K562 (cell line): Measurements from ENCODE around the gene GSG1. TPM values are rescaled to one million over a fixed set of nuclear protein-coding genes. Genes with fewer than 3 reads are reported as not detected.

Experiments used
- ATAC-seq: fragments of 200-7000 bp; cut with Tn5 transposase; 3 replicates; pipeline ENCODE4 v1.9.1; 2020; ENCODE audit warnings: moderate library complexity
- BruUV-seq: library from RNA; stranded (reverse); fragments of 400-500 nt; replicated peaks from 2 replicates; lab custom pipeline; 2021; lab: Mats Ljungman, UMichigan
- CTCF ChIA-PET: fragments of 300-600 bp; formaldehyde crosslinking; extraction: SDS; loops from one replicate; lab custom pipeline; 2021; ENCODE audit warnings: low intra/inter-chr PET ratio; lab: Yijun Ruan, JAX
- POLR2A ChIA-PET: fragments of 300-600, 350-650 bp; sonication (Branson Sonifier 250); formaldehyde crosslinking; extraction: SDS; loops from one replicate; lab custom pipeline; 2021; ENCODE audit warnings: antibody characterized with exemption, inconsistent platforms; lab: Yijun Ruan, JAX
- DNase-seq, 4 experiments: peaks; one replicate each; pipeline versions ENCODE4 v3.0.0 to v3.0.0-alpha.2; 2011 to 2018; ENCODE audit warnings: low spot score in 3 of 4, mixed read lengths in 3 of 4; ENCODE audit errors: extremely low read depth in 1 of 4
- FAIRE-seq: peaks from 2 replicates; lab custom pipeline; 2011; peaks lifted over from hg19 to GRCh38; lab: Jason Lieb, UNC
- H2AFZ ChIP-seq: 2 replicates; pipeline ENCODE4 v1.6.0; 2011; ENCODE audit warnings: low read depth, low read length, control low read depth, inconsistent platforms
- H3K27ac ChIP-seq: fragments of 200-600 bp; 3 replicates; pipeline ENCODE4 v1.8.0; 2011; ENCODE audit warnings: low read depth, mild to moderate bottlenecking, control low read depth, inconsistent platforms, low read length, moderate library complexity, mixed read lengths; ENCODE audit errors: extremely low read depth
- H3K27me3 ChIP-seq, 2 experiments: fragments of 300-600 bp in 1 of 2; 2 replicates in 1 of 2; 3 replicates in 1 of 2; pipeline versions ENCODE4 v1.6.0 to v1.8.0; 2011; ENCODE audit warnings: inconsistent platforms in 2 of 2, low read length in 2 of 2, mild to moderate bottlenecking in 1 of 2, mixed read lengths in 1 of 2, moderate library complexity in 1 of 2; ENCODE audit not compliant: control insufficient read depth in 2 of 2, insufficient read depth in 2 of 2
- H3K36me3 ChIP-seq: fragments of 300-600 bp; 3 replicates; pipeline ENCODE4 v1.8.0; 2011; ENCODE audit warnings: mild to moderate bottlenecking, low read length, inconsistent platforms; ENCODE audit not compliant: control insufficient read depth, insufficient read depth
- H3K4me1 ChIP-seq, 2 experiments: fragments of 200-600 bp in 1 of 2; replicated peaks in 1 of 2; 2 replicates in 1 of 2; 3 replicates in 1 of 2; pipeline versions ENCODE4 v1.5.1 to v1.8.0; 2011; ENCODE audit warnings: inconsistent platforms in 2 of 2, low read length in 2 of 2, mild to moderate bottlenecking in 1 of 2, mixed read lengths in 1 of 2, moderate library complexity in 1 of 2; ENCODE audit not compliant: control insufficient read depth in 2 of 2, insufficient read depth in 2 of 2
- H3K4me2 ChIP-seq: 2 replicates; pipeline ENCODE4 v1.6.1; 2011; ENCODE audit warnings: low read length, control low read depth, inconsistent platforms, mixed read lengths; ENCODE audit not compliant: insufficient read depth
- H3K4me3 ChIP-seq: fragments of 200-600 bp; sonication (generic), shearing (Covaris generic); 2 replicates; pipeline ENCODE4 v1.5.1; 2016; ENCODE audit warnings: control low read depth, inconsistent platforms
- H3K79me2 ChIP-seq: fragments of 200-600 bp; 3 replicates; pipeline ENCODE4 v1.8.0; 2011; ENCODE audit warnings: low read length, inconsistent platforms; ENCODE audit not compliant: control insufficient read depth, insufficient read depth
- H3K9ac ChIP-seq, 2 experiments: 2 replicates each; pipeline versions ENCODE4 v1.6.0 to v1.6.1; 2011; ENCODE audit warnings: low read depth in 2 of 2, low read length in 2 of 2, control low read depth in 1 of 2, inconsistent platforms in 1 of 2, mild to moderate bottlenecking in 1 of 2, mixed read lengths in 1 of 2; ENCODE audit not compliant: insufficient read depth in 1 of 2
- H3K9me1 ChIP-seq: one replicate; pipeline ENCODE4 v1.6.0; 2011; ENCODE audit warnings: inconsistent platforms, mild to moderate bottlenecking, low read length, moderate library complexity; ENCODE audit not compliant: control insufficient read depth, insufficient read depth
- H3K9me3 ChIP-seq: replicated peaks from 2 replicates; pipeline ENCODE4 v1.5.1; 2011; ENCODE audit warnings: low read depth, low read length, inconsistent platforms; ENCODE audit not compliant: control insufficient read depth, insufficient read depth
- H4K20me1 ChIP-seq: replicated peaks from 2 replicates; pipeline ENCODE4 v1.6.1; 2011; ENCODE audit warnings: low read length, inconsistent platforms, mixed read lengths; ENCODE audit not compliant: control insufficient read depth, insufficient read depth
- CBFB ChIP-seq: sonication (generic); formaldehyde crosslinking; IDR thresholded peaks from 2 replicates; pipeline ENCODE4 v1.4.0; 2020; ENCODE audit warnings: mild to moderate bottlenecking, missing genetic modification reagents
- CUX1 ChIP-seq: fragments of 200-800 bp; sonication (Bioruptor generic); IDR thresholded peaks from 2 replicates; pipeline ENCODE4 v1.6.1; 2016; ENCODE audit warnings: missing genetic modification characterization, missing compliant biosample characterization
- DACH1 ChIP-seq: fragments of 450-650 bp; IDR thresholded peaks from 2 replicates; pipeline ENCODE4 v1.6.1; 2018; ENCODE audit not compliant: partially characterized antibody
- KDM1A ChIP-seq, 2 experiments: fragments of 450-650 bp; IDR thresholded peaks; 2 replicates each; pipeline ENCODE4 v1.6.1; 2016; ENCODE audit warnings: mild to moderate bottlenecking in 2 of 2
- RFX5 ChIP-seq: IDR thresholded peaks from 2 replicates; pipeline ENCODE4 v1.6.1; 2011; ENCODE audit warnings: low read depth, mild to moderate bottlenecking, improper control_type of control experiment, low read length
- ZBTB2 ChIP-seq: fragments of 450-650 bp; IDR thresholded peaks from 2 replicates; pipeline ENCODE4 v1.6.1; 2016; ENCODE audit warnings: antibody characterized with exemption
- ZNF436 ChIP-seq: fragments of 250-450, 450-650 bp; sonication (Bioruptor Pico); formaldehyde crosslinking; IDR thresholded peaks from 2 replicates; pipeline ENCODE4 v1.7.0; 2020; ENCODE audit warnings: mild to moderate bottlenecking
- WGBS: fragments of 100-300 bp; shearing (Covaris generic); methylation state at CpG from one replicate; pipeline ENCODE4 v1.1.6; 2016; ENCODE audit warnings: low coverage, mixed read lengths; ENCODE audit not compliant: insufficient coverage; ENCODE audit errors: missing lambda C conversion rate; 5-methylcytosine and 5-hydroxymethylcytosine counted together
- in situ Hi-C: fragments of 300-500 bp; cut with MboI; formaldehyde crosslinking; loops from 4 replicates; pipeline ENCODE4 v1.15.0; 2018; ENCODE audit warnings: inconsistent platforms, mixed read lengths
- intact Hi-C: fragments of 100-400 bp; cut with micrococcal nuclease; formaldehyde crosslinking; loops from 2 replicates; pipeline ENCODE4 v1.14.2; 2022
- polyA plus RNA-seq, 8 experiments: library from polyadenylated mRNA; depleted of rRNA in 4 of 8; stranded (reverse) in 5 of 8; unstranded in 3 of 8; fragments of >200 nt; fragmentation: Nextera tagmentation in 2 of 8; fragmentation: Illumina TruSeq in 1 of 8; extraction: Ambion mirVana in 2 of 8; extraction: Trizol in 1 of 8; gene quantifications; 2 replicates each; pipeline versions ENCODE4 v1.2.1 to v1.2.3, GENCODE V29; 2011 to 2014; ENCODE audit warnings: inconsistent platforms in 1 of 8, missing spikeins in 1 of 8
- total RNA-seq, 7 experiments: library from RNA; depleted of rRNA in 6 of 7; stranded (reverse); fragments of >200 nt in 6 of 7; fragmentation: Illumina TruSeq in 2 of 7; extraction: Trizol in 2 of 7; gene quantifications; 2 replicates each; pipeline versions ENCODE4 v1.2.1 to v1.2.3, GENCODE V29; 2011 to 2021; ENCODE audit warnings: low replicate concordance in 1 of 7

GSG1 gene
- total and polyA plus RNA-seq, 9 of the 15 experiments (the other 6 are each of a cell fraction or from before 2014, with no cell fraction given) = not detected

GRCh38 chr12:13148485-13148847 is 45.0 kb upstream of the GSG1 start (continued):
- TF ChIP-seq ZBTB2 = no peak
- no peak for TF ChIP-seq KDM1A (IDR thresholded peaks at IDR 0.05)
- TF ChIP-seq CBFB (CRISPR knock-in tag) = no peak
- TF ChIP-seq RFX5 = no peak

- DNase-seq (peak in 2 of 4 experiments; percentile 8 to 10), ATAC-seq (no peak), FAIRE-seq (no peak)
- in situ Hi-C loops (no loop called here), intact Hi-C loops (no loop called here)
- Histone ChIP-seq H3K4me2 (no peak overlapping the region), H3K27me3 (no peaks in the 10 kb centered on the region), H3K79me2 (no peaks in the 10 kb centered on the region), H4K20me1 (no peaks in the 10 kb centered on the region), H3K9me3 (no peaks in the 10 kb centered on the region), H2AFZ (no peak overlapping the region), H3K4me3 (no peak overlapping the region), H3K9ac (no peak overlapping the region), H3K36me3 (no peaks in the 10 kb centered on the region), H3K4me1 (no peaks in the 10 kb centered on the region), H3K9me1 (no peaks in the 10 kb centered on the region), H3K27ac (no peak overlapping the region)
- TF ChIP-seq ZNF436 (CRISPR knock-in tag) (no peak), CUX1 (CRISPR knock-in tag) (peak; percentile 73; the same call in 1 of the 2 replicates), DACH1 (peak; percentile 89)
- ChIA-PET CTCF (no interaction called here), POLR2A (no interaction called here)
- WGBS = 3% methylated on average over 11 of the region's 12 CpGs
- no TSS peak for BruUV-seq
These were observed 44.4 kb upstream of the GSG1 start for GRCh38 chr12:13147688-13148484.
